ENCODE results near the gene VASN.

GRCh38 chr16:4428500-4428899 lies 56.9 kb downstream of the VASN start:
- TF ChIP-seq ELF4 (IDR thresholded peaks at IDR 0.05): no peak
- TF ChIP-seq SP1 (IDR thresholded peaks at IDR 0.05): no peak
- TF ChIP-seq ARNT (IDR thresholded peaks at IDR 0.05): no peak
- no peak for TF ChIP-seq SUZ12 (IDR thresholded peaks at IDR 0.05)
- TF ChIP-seq HDGF (IDR thresholded peaks at IDR 0.05; ENCODE audit: borderline replicate concordance): no peak
- no peak for TF ChIP-seq NFRKB (IDR thresholded peaks at IDR 0.05)
- no peak for TF ChIP-seq FOXK2 (IDR thresholded peaks at IDR 0.05)
- no peak for TF ChIP-seq FOXM1 (IDR thresholded peaks at IDR 0.05; ENCODE audit: borderline replicate concordance)
- no peak for TF ChIP-seq FOXA1 (IDR thresholded peaks at IDR 0.05)
- TF ChIP-seq PKNOX1 (IDR thresholded peaks at IDR 0.05): no peak
- TF ChIP-seq BHLHE40 (IDR thresholded peaks at IDR 0.05; ENCODE audit: borderline replicate concordance): no peak
- TF ChIP-seq TARDBP (IDR thresholded peaks at IDR 0.05): no peak
- no peak for TF ChIP-seq ZNF384 (IDR thresholded peaks at IDR 0.05)
